ENCODE results near the gene HELQ.
"Not testable (repeated sequence)": the region's sequence is repeated elsewhere in the genome, so short reads cannot be mapped to it uniquely, and the experiment has no call there.

Gene HELQ

DNA sequence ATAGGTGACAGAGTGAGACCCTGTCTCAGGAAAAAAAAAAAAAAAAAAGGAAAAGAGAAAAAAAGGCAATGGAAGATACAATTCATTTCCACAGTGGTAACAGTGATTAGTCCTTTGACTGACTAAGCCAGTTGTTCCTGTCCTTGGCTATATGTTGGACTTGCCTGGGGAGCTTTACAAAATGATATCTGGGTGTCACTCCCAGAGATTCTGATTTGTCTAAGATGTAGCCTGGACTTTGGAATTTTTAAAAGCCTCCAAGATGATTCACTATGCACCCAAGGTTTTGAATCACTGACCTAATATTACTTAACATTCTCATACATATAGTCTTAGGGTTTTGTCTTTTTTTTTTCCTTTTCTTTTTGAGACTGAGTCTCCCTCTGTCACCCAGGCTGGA, 16.9 kb downstream of the HELQ start:
- DNase-seq = no peak

DNA sequence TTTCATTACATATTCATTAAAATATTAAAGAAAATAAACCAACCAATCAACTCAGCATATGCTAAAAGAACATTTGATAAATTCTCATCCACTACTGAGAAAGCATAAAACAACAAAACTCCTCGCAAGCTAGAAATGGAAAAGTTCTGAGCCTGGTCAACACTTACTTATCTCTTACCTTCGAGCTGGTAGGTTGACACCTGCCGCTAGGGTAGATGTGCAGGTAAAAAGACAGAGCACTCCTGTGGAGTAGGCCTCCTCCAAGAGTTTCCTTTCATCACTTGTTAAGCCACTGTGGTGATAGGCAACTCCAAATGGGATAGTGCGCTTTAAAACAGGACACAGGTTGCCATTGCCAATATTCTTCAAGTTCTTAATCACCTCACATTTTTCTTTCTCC, 18.9 kb downstream of the HELQ start:
- DNase-seq = no peak

DNA sequence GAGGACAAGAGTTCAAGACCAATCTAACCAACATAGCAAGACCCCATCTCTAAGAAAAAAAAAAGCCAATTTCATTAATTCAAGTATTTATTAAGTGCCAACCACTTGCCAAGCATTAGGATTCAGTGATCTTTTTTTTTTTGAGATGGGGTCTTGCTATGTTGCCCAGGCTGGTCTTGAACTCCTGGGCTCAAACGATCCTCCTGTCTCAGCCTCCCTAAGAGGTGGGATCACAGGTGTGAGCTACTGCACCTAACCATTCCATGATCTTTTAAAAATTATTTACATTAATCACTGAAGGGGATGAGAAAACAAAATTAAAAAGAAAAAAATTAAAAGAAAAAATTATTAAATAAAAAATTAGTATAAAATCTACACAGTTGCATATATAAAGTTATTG, 24.4 kb downstream of the HELQ start:
- no peak for DNase-seq

DNA sequence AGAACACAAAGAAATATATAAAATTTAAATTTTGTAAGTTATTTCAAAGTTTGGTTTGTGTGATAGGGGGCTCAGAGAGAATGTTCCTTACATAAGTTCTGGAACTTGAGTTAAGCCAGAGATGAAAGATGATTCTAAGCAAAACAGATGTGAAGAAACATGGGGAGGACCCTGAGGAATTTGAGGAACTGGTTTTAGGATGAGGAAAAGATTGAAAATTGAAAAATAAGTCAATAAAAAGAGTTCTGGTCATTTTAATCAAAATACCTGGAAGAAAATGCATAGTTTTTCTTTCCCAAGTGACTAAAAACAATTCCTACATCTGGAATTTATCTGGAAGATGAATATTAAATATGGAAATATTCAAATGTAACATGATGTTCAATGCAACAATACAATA, 37.4 kb downstream of the HELQ start:
- no peak for DNase-seq

DNA sequence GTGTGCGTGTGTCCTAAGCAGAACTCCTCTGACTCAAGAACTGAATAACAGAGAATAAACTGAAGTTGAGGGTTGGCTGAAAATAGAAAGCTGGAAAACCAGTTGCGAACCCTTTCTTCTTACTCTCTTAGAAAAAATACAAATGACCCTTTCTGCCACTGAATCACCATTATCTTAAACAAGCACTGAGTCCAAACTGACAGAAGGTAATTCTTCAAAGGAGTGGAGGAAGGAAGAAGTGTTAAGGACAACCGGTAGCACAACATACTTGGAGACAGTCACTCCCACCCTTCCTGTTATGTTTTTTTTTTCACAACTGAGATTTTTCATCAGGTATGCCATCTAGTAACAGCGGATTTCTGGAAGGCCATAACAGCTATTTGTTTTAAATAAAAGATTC, 38.1 kb downstream of the HELQ start:
- DNase-seq = no peak

DNA sequence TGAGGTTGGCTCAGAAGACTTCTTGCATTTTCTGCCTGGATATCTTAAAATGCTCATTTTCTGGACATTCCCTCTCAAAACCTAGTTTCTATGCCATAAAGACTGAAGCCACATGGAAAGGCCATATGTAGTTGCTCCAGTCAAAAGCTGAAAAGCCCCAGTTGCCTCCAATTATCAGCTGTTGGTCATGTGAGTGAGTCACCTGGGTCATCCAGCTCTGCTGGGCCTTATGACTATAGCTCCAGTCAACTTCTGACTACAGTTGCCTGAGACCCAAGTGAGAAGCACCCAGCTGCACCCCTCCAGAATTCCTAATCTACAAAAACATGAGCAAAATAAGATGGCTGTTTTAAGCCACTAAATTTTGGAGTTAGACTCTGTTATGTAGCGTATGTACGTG, 41.9 kb downstream of the HELQ start:
- DNase-seq = no peak

DNA sequence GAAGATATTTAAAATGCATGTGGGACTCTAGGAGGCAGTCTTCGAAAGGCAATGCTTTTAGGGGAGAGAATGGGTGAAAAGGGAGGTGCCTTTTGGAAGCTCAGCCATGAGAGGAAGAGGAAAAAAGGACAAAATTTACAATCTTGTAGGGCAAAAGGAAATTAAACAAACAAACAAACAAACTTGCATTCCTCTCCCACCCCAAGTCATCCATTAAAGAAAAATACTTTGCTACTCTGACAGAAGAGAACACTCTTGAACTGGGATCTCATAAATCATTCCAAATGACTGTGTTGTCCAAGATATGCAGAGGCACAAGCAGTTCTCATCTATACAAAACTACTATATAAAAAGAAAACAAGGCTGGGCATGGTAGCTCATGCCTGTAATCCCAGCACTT, 46.7 kb downstream of the HELQ start:
- no peak for DNase-seq

DNA sequence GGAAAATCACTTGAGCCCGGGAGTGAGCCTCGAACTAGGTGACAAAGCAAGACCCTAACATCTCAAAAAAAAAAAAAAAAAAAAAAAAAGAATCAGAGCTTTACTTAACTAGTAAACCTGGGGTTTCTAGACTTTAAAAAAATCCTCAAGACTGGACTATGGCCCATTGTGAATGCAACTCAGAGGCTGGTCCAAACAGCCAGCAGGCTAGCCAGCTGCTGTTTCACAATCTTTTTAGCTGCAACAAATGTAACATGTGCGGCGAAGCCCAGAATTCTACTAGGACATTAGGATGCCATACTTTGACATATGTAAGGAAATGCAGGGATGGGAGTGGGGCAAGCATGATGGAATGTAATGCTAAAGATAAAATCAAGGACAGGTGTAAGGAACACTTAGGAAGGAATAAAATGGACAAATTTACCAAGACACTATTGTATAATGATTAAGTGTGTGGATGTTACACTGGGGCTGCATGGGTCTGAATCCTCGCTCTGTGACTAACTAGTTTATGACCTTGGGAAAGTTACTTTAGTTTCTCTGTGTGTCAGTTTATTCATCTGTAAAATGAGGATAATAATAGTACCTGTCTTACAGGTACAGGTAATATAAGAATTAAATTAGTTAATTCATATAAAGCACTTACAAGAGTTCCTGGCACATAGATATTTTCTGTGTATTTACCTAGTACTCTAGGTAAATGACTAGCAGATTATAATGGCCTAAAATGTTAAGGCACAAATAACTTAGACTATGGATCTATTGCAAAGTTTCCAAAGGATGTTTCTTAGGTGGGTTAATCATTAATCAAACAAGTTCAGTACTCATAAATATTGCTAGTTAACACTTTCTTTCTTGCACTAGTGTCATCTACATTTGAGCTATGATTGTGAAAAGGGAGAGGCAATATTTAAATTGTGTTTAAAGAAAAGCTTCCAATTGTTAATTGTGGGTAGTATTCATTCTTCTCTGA, 49.5 kb downstream of the HELQ start:
- DNase-seq = no peak

DNA sequence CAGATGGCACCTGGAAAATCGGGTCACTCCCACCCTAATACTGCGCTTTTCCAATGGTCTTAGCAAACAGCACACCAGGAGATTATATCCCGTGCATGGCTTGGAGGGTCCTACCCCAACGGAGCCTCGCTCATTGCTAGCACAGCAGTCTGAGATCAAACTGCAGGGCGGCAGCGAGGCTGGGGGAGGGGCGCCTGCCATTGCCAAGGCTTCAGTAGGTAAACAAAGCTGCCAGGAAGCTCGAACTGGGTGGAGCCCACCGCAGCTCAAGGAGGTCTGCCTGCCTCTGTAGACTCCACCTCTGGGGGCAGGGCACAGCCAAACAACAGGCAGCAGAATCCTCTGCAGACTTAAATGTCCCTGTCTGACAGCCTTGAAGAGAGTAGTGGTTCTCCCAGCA, 57.5 kb downstream of the HELQ start:
- not testable (repeated sequence) for DNase-seq

DNA sequence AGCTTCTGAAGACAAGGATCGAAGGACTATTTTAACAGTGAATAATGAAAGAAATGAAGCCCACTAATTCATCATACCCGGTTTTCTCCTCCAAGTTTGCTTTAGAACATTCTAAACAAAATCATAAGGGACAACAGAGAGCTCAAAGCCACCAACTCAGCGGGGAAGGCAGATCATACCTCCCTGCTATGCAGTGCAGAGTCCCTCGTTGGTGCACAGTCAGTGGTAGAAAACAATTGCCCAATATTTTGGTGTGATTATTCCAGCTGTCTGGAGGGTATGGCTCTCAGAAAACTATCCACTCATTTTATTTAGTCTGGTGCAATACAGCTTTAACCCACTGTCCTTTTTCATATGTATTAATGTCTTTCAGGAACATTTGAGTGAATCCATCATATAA, 61.7 kb downstream of the HELQ start:
- DNase-seq = no peak

DNA sequence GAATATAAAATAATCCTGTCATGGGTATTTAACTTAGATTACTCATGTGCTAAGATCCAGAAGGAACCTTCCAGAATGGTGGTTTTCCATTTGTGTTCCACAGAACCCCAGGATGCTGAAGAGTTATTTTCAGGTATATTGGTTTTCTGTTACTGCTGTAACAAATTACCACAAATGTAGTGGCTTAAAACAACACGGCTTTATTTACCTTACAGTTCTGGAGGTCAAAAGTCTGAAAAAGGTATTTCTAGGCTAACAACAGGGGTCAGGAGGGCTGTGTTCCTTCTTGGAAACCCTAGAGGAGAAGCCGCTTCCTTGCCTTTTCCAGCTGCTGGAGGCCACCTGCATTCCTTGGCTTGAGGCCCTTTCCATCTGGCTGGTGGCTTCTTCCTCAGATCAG, 63.1 kb downstream of the HELQ start:
- no peak for DNase-seq

DNA sequence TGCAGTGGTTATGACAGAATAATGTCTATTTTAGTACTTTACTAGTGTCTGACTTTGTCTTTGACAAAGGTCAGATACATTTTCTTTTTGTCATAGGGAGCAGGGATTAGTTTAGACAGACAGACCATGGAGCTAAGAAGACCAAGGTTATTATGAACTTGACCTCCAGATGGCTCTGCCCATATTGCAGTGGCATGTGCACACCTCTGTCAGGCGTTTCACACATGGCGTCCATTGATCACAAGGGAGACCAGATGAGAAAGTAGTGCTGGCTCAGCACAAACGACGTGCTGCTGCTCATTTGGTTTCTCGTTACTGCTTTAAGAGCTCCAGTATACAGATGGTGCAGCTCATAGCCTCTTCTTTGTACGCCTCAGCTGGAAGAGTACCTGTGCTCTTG, 64.7 kb downstream of the HELQ start:
- DNase-seq = no peak

DNA sequence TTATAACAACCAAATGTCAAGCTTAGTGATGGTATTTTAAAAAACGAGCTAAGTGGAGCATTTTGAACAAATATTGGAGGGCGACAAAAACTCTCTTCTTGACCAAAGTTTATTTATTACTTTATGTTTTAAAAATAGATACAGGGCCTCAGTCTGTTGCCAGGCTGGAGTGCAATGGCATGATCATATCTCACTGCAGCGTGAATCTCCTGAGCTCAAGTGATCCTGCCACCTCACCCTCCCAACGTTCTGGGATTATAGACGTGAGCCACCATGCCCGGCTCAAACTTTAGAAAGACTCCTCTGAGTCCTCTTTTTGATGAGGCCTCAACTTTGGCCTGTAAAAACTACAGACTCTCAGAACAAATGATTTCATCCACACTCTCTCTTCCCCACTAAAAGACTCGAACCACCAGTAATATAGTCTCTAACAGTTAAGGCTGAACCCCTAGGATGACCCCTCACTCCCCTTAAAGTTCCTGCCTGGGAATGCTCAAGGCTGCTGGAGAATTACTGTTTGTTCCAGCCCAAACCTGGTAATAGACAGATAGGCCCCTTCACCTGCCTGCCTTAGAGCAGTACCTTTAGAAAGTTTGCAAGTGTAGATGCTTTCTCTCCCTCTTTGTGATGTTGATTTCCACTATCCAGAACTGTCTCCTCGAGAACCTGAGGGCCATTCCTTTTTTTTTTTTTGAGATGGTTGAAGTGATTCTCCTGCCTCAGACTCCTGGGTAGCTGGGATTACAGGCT, 65.7 kb downstream of the HELQ start:
- DNase-seq = no peak

DNA sequence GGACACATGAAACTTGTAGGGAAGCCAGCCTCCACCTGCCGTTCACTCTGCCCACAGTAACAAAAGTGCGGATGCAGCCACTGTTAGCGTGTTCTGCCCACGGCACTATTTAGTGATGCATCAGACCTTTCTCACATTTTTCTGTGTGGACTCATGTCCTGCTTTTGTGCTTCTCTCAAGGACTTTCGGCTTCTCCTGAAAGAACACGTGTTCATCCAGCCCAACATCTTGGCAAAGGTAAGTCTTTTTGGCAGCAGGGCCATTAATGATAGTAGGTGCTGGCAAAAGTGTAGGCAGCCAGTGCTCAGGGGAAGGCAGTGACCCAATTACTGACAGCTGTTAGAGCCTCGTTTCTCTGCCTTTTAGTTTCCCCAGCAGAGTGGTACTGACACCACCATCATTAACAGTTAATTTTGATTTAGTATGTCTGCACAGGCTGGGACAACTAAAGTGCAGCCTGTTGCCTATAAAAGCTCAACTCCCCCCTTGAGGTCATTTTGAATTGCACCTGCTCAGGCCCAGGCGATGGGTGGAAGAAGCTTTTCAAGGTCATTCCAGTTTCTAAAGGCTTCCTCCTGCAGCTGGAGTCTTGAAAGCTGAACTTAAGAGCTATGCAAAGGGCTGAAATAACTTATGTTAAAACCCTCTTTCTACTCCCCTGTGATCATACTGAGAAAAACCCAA, 66.4 kb downstream of the HELQ start:
- no peak for DNase-seq

DNA sequence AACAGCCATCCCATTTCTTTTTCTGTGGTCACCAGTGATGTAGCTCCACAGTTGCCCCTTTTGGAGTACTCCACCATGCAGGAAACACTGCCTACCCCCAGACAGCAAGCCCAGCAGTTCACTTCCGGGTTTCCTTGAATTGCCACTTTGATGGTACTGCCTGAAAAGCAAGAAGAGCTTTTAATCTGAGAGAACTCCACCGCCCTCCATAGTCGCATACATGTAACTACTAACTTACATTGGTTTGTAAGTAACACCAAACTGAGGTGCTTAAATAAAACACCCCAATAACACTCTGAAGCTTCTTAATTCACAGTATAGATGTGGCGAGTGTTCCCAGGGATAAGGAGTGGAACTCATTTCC, 67.3 kb downstream of the HELQ start:
- DNase-seq = no peak

DNA sequence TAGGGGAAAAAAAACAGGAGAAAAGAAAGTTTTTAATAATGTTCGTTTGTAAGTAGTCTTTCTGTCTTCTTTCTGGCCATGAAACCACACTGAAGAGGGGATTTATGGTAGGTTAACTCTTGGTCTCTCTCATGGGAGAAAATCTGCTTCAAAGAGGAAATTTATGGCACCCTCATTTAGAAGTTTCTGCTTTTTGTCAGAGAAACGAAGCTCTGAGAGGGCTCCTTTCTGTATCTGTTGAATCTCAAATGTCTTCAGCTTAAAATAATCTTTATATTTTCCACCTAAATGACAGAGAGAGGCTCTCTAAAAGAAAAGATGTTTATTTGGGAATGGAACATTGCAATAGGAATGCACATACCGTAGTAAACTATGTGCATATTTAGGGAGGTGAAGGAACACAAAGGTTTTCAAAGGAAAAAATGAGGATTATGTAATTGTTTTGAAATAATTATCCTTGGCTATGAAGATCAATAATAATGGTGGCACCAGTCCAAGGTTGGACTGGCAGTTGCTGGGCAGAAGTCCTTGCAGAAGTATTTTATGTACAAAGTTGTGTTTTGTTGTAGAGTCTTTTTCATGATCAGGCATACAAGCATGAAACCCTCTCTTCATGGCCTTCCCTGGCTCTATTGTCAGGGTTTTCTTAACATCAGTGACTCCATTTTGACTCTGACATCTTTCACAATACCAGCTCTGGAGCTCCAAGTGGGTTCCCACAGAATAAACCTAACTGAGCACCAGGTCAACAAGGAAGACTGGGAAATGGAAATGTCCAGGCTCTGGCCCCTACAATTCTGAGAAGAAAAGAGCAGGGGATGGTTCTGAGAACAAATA, 67.9 kb downstream of the HELQ start:
- no peak for DNase-seq

DNA sequence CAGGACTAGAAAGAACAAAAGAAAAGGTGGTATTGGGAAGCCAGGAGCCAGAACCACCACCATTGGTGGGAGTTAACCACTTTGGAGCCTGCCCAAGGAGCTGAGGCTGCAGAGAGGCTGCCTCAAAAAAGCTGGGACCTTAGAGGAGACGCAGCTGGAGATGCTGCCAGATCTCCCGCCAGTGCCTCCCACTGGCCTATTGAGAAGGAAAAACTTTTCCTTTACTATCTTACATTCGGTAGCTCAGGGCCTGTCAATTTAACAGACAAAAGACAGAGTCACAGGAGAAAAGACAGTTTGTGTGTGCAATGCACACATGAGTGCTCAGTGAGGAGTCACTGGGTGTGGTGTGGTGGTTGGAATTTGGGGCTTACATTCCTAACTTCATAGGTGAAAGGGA, 68.6 kb downstream of the HELQ start:
- no peak for DNase-seq

DNA sequence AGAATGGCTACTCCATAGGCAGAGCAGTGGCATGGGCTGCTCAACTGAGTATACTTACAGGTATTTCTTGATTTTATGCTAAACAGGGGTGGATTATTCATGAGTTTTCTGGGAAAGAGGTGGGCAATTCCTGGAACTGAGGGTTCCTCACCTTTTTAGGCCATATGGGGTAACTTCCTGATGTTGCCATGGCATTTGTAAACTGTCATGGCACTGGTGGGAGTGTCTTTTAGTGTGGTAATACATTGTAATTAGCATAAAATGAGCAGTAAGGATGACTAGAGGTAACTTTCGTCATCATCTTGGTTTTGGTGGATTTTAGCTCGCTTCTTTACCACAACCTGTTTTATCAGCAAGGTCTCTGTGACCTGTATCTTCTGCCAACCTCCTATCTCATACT, 72.8 kb downstream of the HELQ start:
- DNase-seq = no peak

DNA sequence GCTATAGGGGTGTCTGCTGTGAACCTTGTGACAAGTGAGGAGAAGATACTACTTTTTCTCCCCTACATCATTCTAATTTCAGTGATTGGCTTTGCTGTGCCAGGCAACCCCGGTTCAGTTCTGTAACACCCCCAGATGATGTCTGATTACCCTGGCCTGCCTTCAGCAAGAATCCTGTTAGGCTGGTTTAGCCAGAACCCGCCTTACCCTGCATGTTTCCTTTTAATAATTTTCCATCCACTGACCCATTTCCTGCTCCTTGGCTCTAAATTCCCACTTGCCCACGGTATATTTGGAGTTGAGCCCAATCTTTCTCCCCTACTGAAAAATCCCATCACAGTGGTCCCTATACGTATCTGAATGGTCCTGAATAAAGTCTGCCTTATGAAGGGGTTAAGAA, 74.5 kb downstream of the HELQ start:
- DNase-seq = no peak

DNA sequence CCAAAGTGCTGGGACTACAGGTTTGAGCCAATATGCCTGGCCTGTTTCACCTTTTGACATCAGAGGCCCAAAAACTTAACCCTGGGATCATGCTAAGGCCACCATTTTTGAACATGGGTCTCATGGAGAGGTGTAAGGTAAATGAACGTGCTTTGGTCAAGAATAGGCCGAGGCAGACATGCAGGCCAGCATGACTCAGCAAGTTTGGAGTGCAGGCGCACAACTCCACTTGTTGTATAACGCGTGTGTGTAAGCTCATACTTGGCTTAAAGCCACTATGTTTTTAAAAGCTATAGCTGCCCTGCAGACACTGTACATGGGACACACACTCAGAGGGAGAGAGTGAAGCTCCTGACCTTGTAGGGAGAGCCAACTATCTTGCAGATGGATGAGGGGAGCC, 77.2 kb downstream of the HELQ start:
- no peak for DNase-seq

DNA sequence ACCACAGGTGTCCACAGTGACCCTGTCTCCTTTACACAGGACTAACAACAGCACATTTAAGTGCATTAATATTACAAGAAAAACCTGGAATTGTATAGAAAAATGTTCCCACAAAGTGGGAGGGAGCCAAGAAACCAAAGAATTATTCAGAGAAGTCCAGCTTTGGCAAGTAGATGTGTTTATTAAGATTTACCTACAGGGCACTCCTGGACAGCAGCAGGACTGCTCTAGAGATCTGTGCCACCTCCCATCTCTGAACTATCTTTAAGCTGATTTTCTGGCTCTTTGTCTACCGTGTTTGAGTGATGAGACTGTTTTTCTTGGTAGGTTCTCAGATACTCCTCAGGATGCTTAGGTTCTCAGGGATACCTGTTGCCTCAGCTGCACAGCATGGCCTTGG, 82.7 kb downstream of the HELQ start:
- DNase-seq = no peak

DNA sequence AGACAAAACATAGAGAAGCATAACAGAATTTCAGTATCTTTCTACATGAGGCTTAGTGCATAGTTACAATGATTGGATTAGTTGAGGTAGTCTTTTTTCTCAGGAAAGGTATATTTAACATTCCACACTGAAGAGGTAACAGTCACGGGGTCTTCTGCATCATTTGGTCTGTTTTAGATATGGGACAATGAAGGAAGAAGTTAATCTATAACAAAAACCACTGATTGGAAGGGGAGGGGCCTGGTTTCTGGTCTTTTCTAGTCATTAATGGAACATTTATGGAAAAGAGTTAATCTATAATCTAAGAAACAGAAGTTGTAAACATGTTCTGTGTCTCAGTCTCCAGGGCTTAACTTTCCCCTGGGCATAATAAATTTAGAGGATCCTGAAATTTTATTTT, 83.7 kb downstream of the HELQ start:
- no peak for DNase-seq

DNA sequence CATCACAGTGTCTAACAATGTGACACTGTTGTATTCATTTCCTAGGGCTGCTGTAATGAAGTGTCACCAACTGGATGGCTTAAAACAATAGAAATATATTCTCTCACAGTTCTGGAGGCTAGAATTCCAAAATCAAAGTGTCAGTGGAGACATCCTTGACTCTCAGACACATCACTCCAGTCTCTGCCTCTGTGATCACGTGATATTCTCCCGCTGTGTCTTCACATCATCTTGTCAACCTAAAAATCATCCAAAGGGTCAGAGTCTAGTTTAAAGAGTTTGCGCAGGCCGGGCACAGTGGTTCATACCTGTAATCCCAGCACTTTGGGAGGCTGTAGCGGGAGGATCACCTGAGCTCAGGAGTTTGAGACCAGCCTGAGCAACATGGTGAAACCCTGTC, 84.4 kb downstream of the HELQ start:
- no peak for DNase-seq

Data from DMS79 treated with DMSO at 0.1 percent for 48 hours (cell line).